ENCODE results near the gene SERP1.
"Not testable (repeated sequence)": the region's sequence is repeated elsewhere in the genome, so short reads cannot be mapped to it uniquely, and the experiment has no call there.

DNA sequence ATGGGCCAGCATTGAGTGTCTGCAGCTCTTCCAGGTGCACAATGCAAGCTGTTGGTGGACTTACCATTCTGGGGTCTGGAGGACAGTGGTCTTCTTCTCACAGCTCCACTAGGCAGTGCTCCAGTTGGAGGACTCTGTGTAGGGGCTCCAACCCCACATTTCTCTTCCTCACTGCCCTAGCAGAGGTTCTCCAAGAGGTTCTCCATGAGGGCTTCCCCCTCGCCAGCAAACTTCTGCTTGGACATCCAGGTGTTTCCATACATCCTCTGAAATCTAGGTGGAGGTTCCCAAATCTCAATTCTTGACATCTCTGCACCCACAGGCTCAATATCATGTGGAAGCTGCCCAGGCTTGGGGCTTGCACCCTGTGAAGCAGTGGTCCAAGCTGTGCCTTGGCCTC is 45.3 kb downstream of the SERP1 start:
- TF ChIP-seq MXI1 (IDR thresholded peaks at IDR 0.05; ENCODE audit: low read depth, low read length); NRF1 (IDR thresholded peaks at IDR 0.05; ENCODE audit: low read depth, low read length); RAD21 (IDR thresholded peaks at IDR 0.05; ENCODE audit: low read length); EZH2phosphoT487 (IDR thresholded peaks at IDR 0.05; ENCODE audit: borderline replicate concordance, low read depth); POLR2AphosphoS5 (IDR thresholded peaks at IDR 0.05; ENCODE audit: low read depth, low read length): not testable (repeated sequence)
- TF ChIP-seq, protein P1, sequence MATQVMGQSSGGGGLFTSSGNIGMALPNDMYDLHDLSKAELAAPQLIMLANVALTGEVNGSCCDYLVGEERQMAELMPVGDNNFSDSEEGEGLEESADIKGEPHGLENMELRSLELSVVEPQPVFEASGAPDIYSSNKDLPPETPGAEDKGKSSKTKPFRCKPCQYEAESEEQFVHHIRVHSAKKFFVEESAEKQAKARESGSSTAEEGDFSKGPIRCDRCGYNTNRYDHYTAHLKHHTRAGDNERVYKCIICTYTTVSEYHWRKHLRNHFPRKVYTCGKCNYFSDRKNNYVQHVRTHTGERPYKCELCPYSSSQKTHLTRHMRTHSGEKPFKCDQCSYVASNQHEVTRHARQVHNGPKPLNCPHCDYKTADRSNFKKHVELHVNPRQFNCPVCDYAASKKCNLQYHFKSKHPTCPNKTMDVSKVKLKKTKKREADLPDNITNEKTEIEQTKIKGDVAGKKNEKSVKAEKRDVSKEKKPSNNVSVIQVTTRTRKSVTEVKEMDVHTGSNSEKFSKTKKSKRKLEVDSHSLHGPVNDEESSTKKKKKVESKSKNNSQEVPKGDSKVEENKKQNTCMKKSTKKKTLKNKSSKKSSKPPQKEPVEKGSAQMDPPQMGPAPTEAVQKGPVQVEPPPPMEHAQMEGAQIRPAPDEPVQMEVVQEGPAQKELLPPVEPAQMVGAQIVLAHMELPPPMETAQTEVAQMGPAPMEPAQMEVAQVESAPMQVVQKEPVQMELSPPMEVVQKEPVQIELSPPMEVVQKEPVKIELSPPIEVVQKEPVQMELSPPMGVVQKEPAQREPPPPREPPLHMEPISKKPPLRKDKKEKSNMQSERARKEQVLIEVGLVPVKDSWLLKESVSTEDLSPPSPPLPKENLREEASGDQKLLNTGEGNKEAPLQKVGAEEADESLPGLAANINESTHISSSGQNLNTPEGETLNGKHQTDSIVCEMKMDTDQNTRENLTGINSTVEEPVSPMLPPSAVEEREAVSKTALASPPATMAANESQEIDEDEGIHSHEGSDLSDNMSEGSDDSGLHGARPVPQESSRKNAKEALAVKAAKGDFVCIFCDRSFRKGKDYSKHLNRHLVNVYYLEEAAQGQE (IDR thresholded peaks at IDR 0.05; ENCODE audit: low read depth, low read length), result not testable (repeated sequence)
- TF ChIP-seq, protein P2, sequence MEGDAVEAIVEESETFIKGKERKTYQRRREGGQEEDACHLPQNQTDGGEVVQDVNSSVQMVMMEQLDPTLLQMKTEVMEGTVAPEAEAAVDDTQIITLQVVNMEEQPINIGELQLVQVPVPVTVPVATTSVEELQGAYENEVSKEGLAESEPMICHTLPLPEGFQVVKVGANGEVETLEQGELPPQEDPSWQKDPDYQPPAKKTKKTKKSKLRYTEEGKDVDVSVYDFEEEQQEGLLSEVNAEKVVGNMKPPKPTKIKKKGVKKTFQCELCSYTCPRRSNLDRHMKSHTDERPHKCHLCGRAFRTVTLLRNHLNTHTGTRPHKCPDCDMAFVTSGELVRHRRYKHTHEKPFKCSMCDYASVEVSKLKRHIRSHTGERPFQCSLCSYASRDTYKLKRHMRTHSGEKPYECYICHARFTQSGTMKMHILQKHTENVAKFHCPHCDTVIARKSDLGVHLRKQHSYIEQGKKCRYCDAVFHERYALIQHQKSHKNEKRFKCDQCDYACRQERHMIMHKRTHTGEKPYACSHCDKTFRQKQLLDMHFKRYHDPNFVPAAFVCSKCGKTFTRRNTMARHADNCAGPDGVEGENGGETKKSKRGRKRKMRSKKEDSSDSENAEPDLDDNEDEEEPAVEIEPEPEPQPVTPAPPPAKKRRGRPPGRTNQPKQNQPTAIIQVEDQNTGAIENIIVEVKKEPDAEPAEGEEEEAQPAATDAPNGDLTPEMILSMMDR (IDR thresholded peaks at IDR 0.05), result not testable (repeated sequence)
